Endothelial cell of umbilical vein (primary cell): Measurements from ENCODE around the gene FGFR3.

Source experiments
- POLR2A ChIP-seq: IDR thresholded peaks from 2 replicates; pipeline ENCODE4 v1.6.1; 2012; ENCODE audit warnings: low read depth, mild to moderate bottlenecking, control low read depth, low read length
- TF ChIP-seq, protein P1 (sequence below), 2 donors: IDR thresholded peaks; 1 replicate in 1 of 2; 2 replicates in 1 of 2; pipeline ENCODE4 v1.5.1; 2011; ENCODE audit warnings: low read length in 2 of 2, mild to moderate bottlenecking in 2 of 2, moderate library complexity in 2 of 2, control low read depth in 1 of 2, inconsistent platforms in 1 of 2, low read depth in 1 of 2; ENCODE audit not compliant: insufficient read depth in 1 of 2; ENCODE audit errors: extremely low read depth in 1 of 2

DNA sequence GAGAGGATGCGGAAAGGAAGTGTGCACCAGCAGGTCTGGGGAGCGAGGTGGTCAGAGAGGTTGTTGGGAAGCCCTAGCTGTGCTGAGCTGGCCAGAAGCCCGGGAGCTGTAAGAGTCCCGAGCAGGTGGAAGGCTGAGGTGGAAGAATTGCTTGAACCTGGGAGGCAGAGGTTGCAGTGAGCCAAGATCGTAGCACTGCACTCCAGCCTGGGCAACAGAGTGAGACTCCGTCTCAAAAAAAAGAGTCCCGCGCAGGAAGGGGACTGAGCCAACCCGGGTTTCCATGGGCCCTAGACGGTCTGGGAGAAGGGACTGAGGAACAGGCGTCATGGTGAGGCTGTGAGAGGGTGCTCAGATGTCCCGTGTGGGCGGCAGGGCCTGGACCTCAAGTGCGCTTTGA lies 12.7 kb upstream of the FGFR3 start:
- TF ChIP-seq, protein P1, sequence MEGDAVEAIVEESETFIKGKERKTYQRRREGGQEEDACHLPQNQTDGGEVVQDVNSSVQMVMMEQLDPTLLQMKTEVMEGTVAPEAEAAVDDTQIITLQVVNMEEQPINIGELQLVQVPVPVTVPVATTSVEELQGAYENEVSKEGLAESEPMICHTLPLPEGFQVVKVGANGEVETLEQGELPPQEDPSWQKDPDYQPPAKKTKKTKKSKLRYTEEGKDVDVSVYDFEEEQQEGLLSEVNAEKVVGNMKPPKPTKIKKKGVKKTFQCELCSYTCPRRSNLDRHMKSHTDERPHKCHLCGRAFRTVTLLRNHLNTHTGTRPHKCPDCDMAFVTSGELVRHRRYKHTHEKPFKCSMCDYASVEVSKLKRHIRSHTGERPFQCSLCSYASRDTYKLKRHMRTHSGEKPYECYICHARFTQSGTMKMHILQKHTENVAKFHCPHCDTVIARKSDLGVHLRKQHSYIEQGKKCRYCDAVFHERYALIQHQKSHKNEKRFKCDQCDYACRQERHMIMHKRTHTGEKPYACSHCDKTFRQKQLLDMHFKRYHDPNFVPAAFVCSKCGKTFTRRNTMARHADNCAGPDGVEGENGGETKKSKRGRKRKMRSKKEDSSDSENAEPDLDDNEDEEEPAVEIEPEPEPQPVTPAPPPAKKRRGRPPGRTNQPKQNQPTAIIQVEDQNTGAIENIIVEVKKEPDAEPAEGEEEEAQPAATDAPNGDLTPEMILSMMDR (IDR thresholded peaks at IDR 0.05; ENCODE audit: extremely low read depth in 1 of 2, insufficient read depth in 1 of 2, low read depth in 1 of 2, low read length in 2 of 2), result no peak
- TF ChIP-seq POLR2A, result no peak
